AG04450 (cell line): ENCODE results near the gene CLRN3. TPM values are rescaled to one million over a fixed set of nuclear protein-coding genes. Genes with fewer than 3 reads are reported as not detected.

ENCODE experiments used
- CTCF ChIA-PET: fragments of 300-600, 350-600 bp; formaldehyde crosslinking; extraction: SDS; loops from one replicate; lab custom pipeline; 2022; ENCODE audit warnings: antibody characterized with exemption, inconsistent platforms; lab: Charles Lee
- POLR2A ChIA-PET: fragments of 350-600 bp; formaldehyde crosslinking; extraction: SDS; loops from one replicate; lab custom pipeline; 2021; ENCODE audit warnings: antibody characterized with exemption, inconsistent platforms; lab: Yijun Ruan, JAX
- DNase-seq: peaks from one replicate; pipeline ENCODE4 v3.0.0-alpha.2; 2011; ENCODE audit warnings: low read depth, low spot score
- H3K27ac ChIP-seq: one replicate; pipeline ENCODE4 v1.5.1; 2012; ENCODE audit warnings: low read depth, low read length, control low read depth
- H3K27me3 ChIP-seq: one replicate; pipeline ENCODE4 v1.6.0; 2012; ENCODE audit warnings: low read length; ENCODE audit not compliant: control insufficient read depth, insufficient read depth
- H3K4me3 ChIP-seq: 2 replicates; pipeline ENCODE4 v1.5.1; 2011; ENCODE audit warnings: mild to moderate bottlenecking, low read depth, low read length, control low read depth
- H3K9me3 ChIP-seq: 2 replicates; pipeline ENCODE4 v1.5.1; 2012; ENCODE audit warnings: low read length; ENCODE audit not compliant: control insufficient read depth, insufficient read depth
- CTCF ChIP-seq: IDR thresholded peaks from 2 replicates; pipeline ENCODE4 v1.5.1; 2011; ENCODE audit warnings: low read depth, low read length, control low read depth, inconsistent platforms
- polyA plus RNA-seq: library from polyadenylated mRNA; depleted of rRNA; stranded (reverse); fragments of >200 nt; gene quantifications from 2 replicates; pipeline ENCODE4 v1.2.3, GENCODE V29; 2011

CLRN3 gene
- polyA plus RNA-seq, 1 experiment, result not detected

- Histone ChIP-seq H3K27me3 (no peaks in the 10 kb centered on the region), H3K9me3 (peaks cover 30% of the 10 kb centered on the region), H3K4me3 (no peak overlapping the region), H3K27ac (no peak overlapping the region)
- DNase-seq, result no peak
- no peak for TF ChIP-seq CTCF
- ChIA-PET POLR2A (no interaction called here), CTCF (interaction anchor here (1.2 kb wide), 1 partner anchor 18 kb away, joined by 3 read pairs; no protein-coding TSS in a partner anchor)
Measured at GRCh38 chr10:127836176-127836575, 56.6 kb downstream of the CLRN3 start.

GRCh38 chr10:127834791-127835190, 58.0 kb downstream of the CLRN3 start:
- CTCF ChIA-PET, result no interaction called here
- Histone ChIP-seq H3K27ac (no peak overlapping the region), H3K27me3 (no peaks in the 10 kb centered on the region), H3K9me3 (peaks cover 32% of the 10 kb centered on the region), H3K4me3 (no peak overlapping the region)
- TF ChIP-seq CTCF, result no peak
- POLR2A ChIA-PET, result no interaction called here
- DNase-seq, result no peak

- CTCF ChIA-PET, result no interaction called here
- no peak overlapping the region for H3K27ac ChIP-seq
Measured at GRCh38 chr10:127834221-127834620, 58.5 kb downstream of the CLRN3 start.

GRCh38 chr10:127833804-127834203, 58.9 kb downstream of the CLRN3 start:
- no peak for TF ChIP-seq CTCF
- CTCF ChIA-PET, result no interaction called here
- Histone ChIP-seq H3K4me3 (no peak overlapping the region), H3K27me3 (no peaks in the 10 kb centered on the region), H3K9me3 (peaks cover 34% of the 10 kb centered on the region), H3K27ac (no peak overlapping the region)
- POLR2A ChIA-PET, result no interaction called here
- DNase-seq, result no peak

More at GRCh38 chr10:127834221-127834620, 58.5 kb downstream of the CLRN3 start:
- no peak overlapping the region for H3K4me3 ChIP-seq
- TF ChIP-seq CTCF, result no peak
- POLR2A ChIA-PET, result no interaction called here
- DNase-seq, result no peak
- peaks cover 32% of the 10 kb centered on the region for H3K9me3 ChIP-seq
- no peaks in the 10 kb centered on the region for H3K27me3 ChIP-seq

- Histone ChIP-seq H3K4me3 (no peak overlapping the region), H3K9me3 (peaks cover 41% of the 10 kb centered on the region), H3K27ac (no peak overlapping the region), H3K27me3 (no peaks in the 10 kb centered on the region)
- CTCF ChIA-PET, result no interaction called here
- POLR2A ChIA-PET, result no interaction called here
- TF ChIP-seq CTCF, result no peak
- DNase-seq, result no peak
Measured at GRCh38 chr10:127832501-127832900, 60.2 kb downstream of the CLRN3 start.
